ENCODE data around the gene ARSJ.

Gene ARSJ

GRCh38 chr4:113979148-113979904 is at the start of gene ARSJ:
TSS of gene ARSJ (minus strand) at chr4:113979647. CDS start at chr4:113978834, 813 bp downstream.
- DNase-seq (ENCODE audit: low read depth) = peak; percentile 41
- H3K4me3 ChIP-seq (ENCODE audit: control insufficient read depth, low read depth, low read length) = peak within 1 kb of the TSS; percentile 85
- TF ChIP-seq CTCF (IDR thresholded peaks at IDR 0.05; ENCODE audit: control insufficient read depth, insufficient read depth, low read depth, low read length, missing control alignments) = peak; percentile 12

- H3K4me3 ChIP-seq (ENCODE audit: control insufficient read depth, low read depth, low read length) = no peak overlapping the region
- no peak for TF ChIP-seq CTCF (IDR thresholded peaks at IDR 0.05; ENCODE audit: control insufficient read depth, insufficient read depth, low read depth, low read length, missing control alignments)
- DNase-seq (ENCODE audit: low read depth) = no peak
These were observed 48.6 kb upstream of the ARSJ start for GRCh38 chr4:114028071-114028470.

GRCh38 chr4:114027596-114027995 is 48.1 kb upstream of the ARSJ start:
- H3K4me3 ChIP-seq (ENCODE audit: control insufficient read depth, low read depth, low read length) = no peak overlapping the region
- DNase-seq (ENCODE audit: low read depth) = no peak
- TF ChIP-seq CTCF (IDR thresholded peaks at IDR 0.05; ENCODE audit: control insufficient read depth, insufficient read depth, low read depth, low read length, missing control alignments) = no peak

GRCh38 chr4:114026447-114026846 is 47.0 kb upstream of the ARSJ start:
- no peak for DNase-seq (ENCODE audit: low read depth)
- TF ChIP-seq CTCF (IDR thresholded peaks at IDR 0.05; ENCODE audit: control insufficient read depth, insufficient read depth, low read depth, low read length, missing control alignments) = no peak

GRCh38 chr4:114025176-114025777 is 45.8 kb upstream of the ARSJ start:
- no peak for DNase-seq (ENCODE audit: low read depth)
- no peak overlapping the region for H3K4me3 ChIP-seq (ENCODE audit: control insufficient read depth, low read depth, low read length)
- TF ChIP-seq CTCF (IDR thresholded peaks at IDR 0.05; ENCODE audit: control insufficient read depth, insufficient read depth, low read depth, low read length, missing control alignments) = no peak

More at GRCh38 chr4:114026447-114026846, 47.0 kb upstream of the ARSJ start:
- no peak overlapping the region for H3K4me3 ChIP-seq (ENCODE audit: control insufficient read depth, low read depth, low read length)

- DNase-seq (ENCODE audit: low read depth) = no peak
- TF ChIP-seq CTCF (IDR thresholded peaks at IDR 0.05; ENCODE audit: control insufficient read depth, insufficient read depth, low read depth, low read length, missing control alignments) = no peak
- H3K4me3 ChIP-seq (ENCODE audit: control insufficient read depth, low read depth, low read length) = no peak overlapping the region
These were observed 42.0 kb upstream of the ARSJ start for GRCh38 chr4:114021451-114021850.

Measured in AG09309 (cell line).